PFSK-1 (cell line): ENCODE results near the gene ZFP36.

Experiments used
- POLR2AphosphoS5 ChIP-seq: IDR thresholded peaks from 2 replicates; pipeline ENCODE4 v1.6.1; 2012; ENCODE audit warnings: low read depth, mild to moderate bottlenecking, control low read depth, low read length, moderate library complexity
- REST ChIP-seq, 2 experiments: IDR thresholded peaks; 2 replicates each; pipeline versions ENCODE4 v1.6.1 to v1.8.0; 2011 to 2012; ENCODE audit warnings: low read depth in 2 of 2, low read length in 2 of 2, control low read depth in 1 of 2, inconsistent platforms in 1 of 2, mild to moderate bottlenecking in 1 of 2, moderate library complexity in 1 of 2; ENCODE audit not compliant: insufficient read depth in 1 of 2
- SIN3A ChIP-seq: IDR thresholded peaks from 2 replicates; pipeline ENCODE4 v1.6.1; 2012; ENCODE audit warnings: mild to moderate bottlenecking, low read length, moderate library complexity, borderline replicate concordance; ENCODE audit not compliant: insufficient read depth

GRCh38 chr19:39417463-39418181 is 11.0 kb downstream of the ZFP36 start:
- no peak for TF ChIP-seq SIN3A
- no peak for TF ChIP-seq POLR2AphosphoS5
- TF ChIP-seq REST (IDR thresholded peaks at IDR 0.05; ENCODE audit: insufficient read depth in 1 of 2, low read depth in 2 of 2, low read length in 2 of 2): no peak
